H1 (cell line): ENCODE measurements around the gene PAOX. TPM values are rescaled to one million over a fixed set of nuclear protein-coding genes. Genes with fewer than 3 reads are reported as not detected.

Experiments
- BACH1 ChIP-seq: IDR thresholded peaks from 2 replicates; pipeline ENCODE4 v1.6.1; 2012; ENCODE audit warnings: low read length, improper control_type of control experiment
- CEBPB ChIP-seq: IDR thresholded peaks from 2 replicates; pipeline ENCODE4 v1.6.1; 2012; ENCODE audit warnings: low read depth, low read length
- CTBP2 ChIP-seq: IDR thresholded peaks from 2 replicates; pipeline ENCODE4 v1.7.0; 2011; ENCODE audit warnings: borderline replicate concordance, mild to moderate bottlenecking, moderate library complexity, mixed read lengths, low read length; ENCODE audit not compliant: insufficient read depth, insufficient read length
- EZH2 ChIP-seq: fragments of 200-600 bp; sonication (generic); IDR thresholded peaks from 2 replicates; pipeline ENCODE4 v1.7.1; 2012; ENCODE audit warnings: low read depth, mild to moderate bottlenecking, moderate library complexity, low read length, inconsistent platforms; ENCODE audit not compliant: severe bottlenecking
- polyA plus RNA-seq, 7 experiments: library from polyadenylated mRNA; depleted of rRNA in 3 of 7; stranded (reverse) in 5 of 7; unstranded in 2 of 7; fragments of >200 nt in 5 of 7; fragments of 200-250 nt in 2 of 7; gene quantifications; 1 replicate in 5 of 7; 2 replicates in 1 of 7; 4 replicates in 1 of 7; pipeline versions ENCODE4 v1.2.1 to v1.2.3, GENCODE V29; 2011 to 2013; ENCODE audit warnings: missing spikeins in 2 of 7, mixed read lengths in 2 of 7
- total RNA-seq: library from RNA; stranded (reverse); fragmentation: NEBNext Ultra II Directional; extraction: Animal tissue kit (Norgen Biotek cat#: 25700); gene quantifications from 2 replicates; pipeline ENCODE4 v1.2.1, GENCODE V29; 2021
- TF ChIP-seq, protein P1 (sequence below): fragments of 300-600 bp; sonication (generic); IDR thresholded peaks from 2 replicates; pipeline ENCODE4 v1.7.1; 2012; ENCODE audit warnings: low read length, moderate library complexity, mild to moderate bottlenecking, inconsistent platforms; ENCODE audit not compliant: insufficient replicate concordance

Gene PAOX
- total and polyA plus RNA-seq, 2 of the 8 experiments (the other 6 are each of a cell fraction or from before 2014, with no cell fraction given) = 3.7 to 4.3 TPM

DNA sequence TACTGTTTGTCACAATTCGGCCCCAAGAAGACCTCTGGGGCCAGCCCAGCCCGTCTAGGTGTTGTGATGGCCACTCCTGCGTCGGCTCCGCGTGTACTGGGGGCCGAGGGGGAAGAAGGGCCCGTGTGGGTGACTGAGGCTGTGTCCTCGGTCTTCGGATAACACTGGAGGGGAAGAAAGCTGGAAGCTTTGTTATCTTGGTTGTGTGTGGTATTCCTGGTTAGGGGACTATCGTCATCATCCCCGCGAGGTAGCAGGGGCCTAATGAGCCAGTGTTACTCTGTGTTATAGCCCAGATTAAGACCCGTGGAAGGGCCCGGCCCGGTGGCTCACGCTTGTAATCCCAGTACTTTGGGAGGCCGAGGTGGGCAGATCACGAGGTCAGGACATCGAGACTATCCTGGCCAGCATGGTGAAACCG lies 15.7 kb downstream of the PAOX start (continued):
- TF ChIP-seq, protein P1, sequence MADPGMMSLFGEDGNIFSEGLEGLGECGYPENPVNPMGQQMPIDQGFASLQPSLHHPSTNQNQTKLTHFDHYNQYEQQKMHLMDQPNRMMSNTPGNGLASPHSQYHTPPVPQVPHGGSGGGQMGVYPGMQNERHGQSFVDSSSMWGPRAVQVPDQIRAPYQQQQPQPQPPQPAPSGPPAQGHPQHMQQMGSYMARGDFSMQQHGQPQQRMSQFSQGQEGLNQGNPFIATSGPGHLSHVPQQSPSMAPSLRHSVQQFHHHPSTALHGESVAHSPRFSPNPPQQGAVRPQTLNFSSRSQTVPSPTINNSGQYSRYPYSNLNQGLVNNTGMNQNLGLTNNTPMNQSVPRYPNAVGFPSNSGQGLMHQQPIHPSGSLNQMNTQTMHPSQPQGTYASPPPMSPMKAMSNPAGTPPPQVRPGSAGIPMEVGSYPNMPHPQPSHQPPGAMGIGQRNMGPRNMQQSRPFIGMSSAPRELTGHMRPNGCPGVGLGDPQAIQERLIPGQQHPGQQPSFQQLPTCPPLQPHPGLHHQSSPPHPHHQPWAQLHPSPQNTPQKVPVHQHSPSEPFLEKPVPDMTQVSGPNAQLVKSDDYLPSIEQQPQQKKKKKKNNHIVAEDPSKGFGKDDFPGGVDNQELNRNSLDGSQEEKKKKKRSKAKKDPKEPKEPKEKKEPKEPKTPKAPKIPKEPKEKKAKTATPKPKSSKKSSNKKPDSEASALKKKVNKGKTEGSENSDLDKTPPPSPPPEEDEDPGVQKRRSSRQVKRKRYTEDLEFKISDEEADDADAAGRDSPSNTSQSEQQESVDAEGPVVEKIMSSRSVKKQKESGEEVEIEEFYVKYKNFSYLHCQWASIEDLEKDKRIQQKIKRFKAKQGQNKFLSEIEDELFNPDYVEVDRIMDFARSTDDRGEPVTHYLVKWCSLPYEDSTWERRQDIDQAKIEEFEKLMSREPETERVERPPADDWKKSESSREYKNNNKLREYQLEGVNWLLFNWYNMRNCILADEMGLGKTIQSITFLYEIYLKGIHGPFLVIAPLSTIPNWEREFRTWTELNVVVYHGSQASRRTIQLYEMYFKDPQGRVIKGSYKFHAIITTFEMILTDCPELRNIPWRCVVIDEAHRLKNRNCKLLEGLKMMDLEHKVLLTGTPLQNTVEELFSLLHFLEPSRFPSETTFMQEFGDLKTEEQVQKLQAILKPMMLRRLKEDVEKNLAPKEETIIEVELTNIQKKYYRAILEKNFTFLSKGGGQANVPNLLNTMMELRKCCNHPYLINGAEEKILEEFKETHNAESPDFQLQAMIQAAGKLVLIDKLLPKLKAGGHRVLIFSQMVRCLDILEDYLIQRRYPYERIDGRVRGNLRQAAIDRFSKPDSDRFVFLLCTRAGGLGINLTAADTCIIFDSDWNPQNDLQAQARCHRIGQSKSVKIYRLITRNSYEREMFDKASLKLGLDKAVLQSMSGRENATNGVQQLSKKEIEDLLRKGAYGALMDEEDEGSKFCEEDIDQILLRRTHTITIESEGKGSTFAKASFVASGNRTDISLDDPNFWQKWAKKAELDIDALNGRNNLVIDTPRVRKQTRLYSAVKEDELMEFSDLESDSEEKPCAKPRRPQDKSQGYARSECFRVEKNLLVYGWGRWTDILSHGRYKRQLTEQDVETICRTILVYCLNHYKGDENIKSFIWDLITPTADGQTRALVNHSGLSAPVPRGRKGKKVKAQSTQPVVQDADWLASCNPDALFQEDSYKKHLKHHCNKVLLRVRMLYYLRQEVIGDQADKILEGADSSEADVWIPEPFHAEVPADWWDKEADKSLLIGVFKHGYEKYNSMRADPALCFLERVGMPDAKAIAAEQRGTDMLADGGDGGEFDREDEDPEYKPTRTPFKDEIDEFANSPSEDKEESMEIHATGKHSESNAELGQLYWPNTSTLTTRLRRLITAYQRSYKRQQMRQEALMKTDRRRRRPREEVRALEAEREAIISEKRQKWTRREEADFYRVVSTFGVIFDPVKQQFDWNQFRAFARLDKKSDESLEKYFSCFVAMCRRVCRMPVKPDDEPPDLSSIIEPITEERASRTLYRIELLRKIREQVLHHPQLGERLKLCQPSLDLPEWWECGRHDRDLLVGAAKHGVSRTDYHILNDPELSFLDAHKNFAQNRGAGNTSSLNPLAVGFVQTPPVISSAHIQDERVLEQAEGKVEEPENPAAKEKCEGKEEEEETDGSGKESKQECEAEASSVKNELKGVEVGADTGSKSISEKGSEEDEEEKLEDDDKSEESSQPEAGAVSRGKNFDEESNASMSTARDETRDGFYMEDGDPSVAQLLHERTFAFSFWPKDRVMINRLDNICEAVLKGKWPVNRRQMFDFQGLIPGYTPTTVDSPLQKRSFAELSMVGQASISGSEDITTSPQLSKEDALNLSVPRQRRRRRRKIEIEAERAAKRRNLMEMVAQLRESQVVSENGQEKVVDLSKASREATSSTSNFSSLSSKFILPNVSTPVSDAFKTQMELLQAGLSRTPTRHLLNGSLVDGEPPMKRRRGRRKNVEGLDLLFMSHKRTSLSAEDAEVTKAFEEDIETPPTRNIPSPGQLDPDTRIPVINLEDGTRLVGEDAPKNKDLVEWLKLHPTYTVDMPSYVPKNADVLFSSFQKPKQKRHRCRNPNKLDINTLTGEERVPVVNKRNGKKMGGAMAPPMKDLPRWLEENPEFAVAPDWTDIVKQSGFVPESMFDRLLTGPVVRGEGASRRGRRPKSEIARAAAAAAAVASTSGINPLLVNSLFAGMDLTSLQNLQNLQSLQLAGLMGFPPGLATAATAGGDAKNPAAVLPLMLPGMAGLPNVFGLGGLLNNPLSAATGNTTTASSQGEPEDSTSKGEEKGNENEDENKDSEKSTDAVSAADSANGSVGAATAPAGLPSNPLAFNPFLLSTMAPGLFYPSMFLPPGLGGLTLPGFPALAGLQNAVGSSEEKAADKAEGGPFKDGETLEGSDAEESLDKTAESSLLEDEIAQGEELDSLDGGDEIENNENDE = no peak
- no peak for TF ChIP-seq CTBP2
- no peak for TF ChIP-seq CEBPB
- no peak for TF ChIP-seq BACH1
- TF ChIP-seq EZH2 = no peak
- TF ChIP-seq, all 59 proteins: peak for 0
